HL-60 (cell line): ENCODE measurements around the gene UNC5C.

Source experiments
- CTCF ChIP-seq: IDR thresholded peaks from one replicate; pipeline ENCODE4 v1.5.1; 2011; ENCODE audit warnings: low read length, control low read depth, inconsistent platforms; ENCODE audit not compliant: insufficient read depth
- TF ChIP-seq, protein P1 (sequence below): IDR thresholded peaks from 2 replicates; pipeline ENCODE4 v1.6.1; 2012; ENCODE audit warnings: low read depth; ENCODE audit not compliant: insufficient replicate concordance

GRCh38 chr4:95529946-95530345 is 18.8 kb downstream of the UNC5C start:
- TF ChIP-seq CTCF = no peak
- TF ChIP-seq, protein P1, sequence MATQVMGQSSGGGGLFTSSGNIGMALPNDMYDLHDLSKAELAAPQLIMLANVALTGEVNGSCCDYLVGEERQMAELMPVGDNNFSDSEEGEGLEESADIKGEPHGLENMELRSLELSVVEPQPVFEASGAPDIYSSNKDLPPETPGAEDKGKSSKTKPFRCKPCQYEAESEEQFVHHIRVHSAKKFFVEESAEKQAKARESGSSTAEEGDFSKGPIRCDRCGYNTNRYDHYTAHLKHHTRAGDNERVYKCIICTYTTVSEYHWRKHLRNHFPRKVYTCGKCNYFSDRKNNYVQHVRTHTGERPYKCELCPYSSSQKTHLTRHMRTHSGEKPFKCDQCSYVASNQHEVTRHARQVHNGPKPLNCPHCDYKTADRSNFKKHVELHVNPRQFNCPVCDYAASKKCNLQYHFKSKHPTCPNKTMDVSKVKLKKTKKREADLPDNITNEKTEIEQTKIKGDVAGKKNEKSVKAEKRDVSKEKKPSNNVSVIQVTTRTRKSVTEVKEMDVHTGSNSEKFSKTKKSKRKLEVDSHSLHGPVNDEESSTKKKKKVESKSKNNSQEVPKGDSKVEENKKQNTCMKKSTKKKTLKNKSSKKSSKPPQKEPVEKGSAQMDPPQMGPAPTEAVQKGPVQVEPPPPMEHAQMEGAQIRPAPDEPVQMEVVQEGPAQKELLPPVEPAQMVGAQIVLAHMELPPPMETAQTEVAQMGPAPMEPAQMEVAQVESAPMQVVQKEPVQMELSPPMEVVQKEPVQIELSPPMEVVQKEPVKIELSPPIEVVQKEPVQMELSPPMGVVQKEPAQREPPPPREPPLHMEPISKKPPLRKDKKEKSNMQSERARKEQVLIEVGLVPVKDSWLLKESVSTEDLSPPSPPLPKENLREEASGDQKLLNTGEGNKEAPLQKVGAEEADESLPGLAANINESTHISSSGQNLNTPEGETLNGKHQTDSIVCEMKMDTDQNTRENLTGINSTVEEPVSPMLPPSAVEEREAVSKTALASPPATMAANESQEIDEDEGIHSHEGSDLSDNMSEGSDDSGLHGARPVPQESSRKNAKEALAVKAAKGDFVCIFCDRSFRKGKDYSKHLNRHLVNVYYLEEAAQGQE = no peak
